ENCODE results near the gene TCTN2. TPM values are rescaled to one million over a fixed set of nuclear protein-coding genes. Genes with fewer than 3 reads are reported as not detected.

TCTN2 gene
- total and polyA plus RNA-seq, 2 of the 8 experiments (the other 6 are each of a cell fraction or from before 2014, with no cell fraction given), result 7.5 to 8.4 TPM

- H4K5ac ChIP-seq (ENCODE audit: insufficient read length, low read depth, low read length), result no peak overlapping the region
- H3K23me2 ChIP-seq (ENCODE audit: low read depth, low read length), result no peaks in the 10 kb centered on the region
- no peaks in the 10 kb centered on the region for H3K79me2 ChIP-seq (ENCODE audit: control insufficient read depth in 1 of 2, insufficient read depth in 2 of 2, low read length in 2 of 2)
- H3K56ac ChIP-seq (replicated peaks; ENCODE audit: insufficient read length, low read depth, low read length), result no peak overlapping the region
- H2BK5ac ChIP-seq (ENCODE audit: low read depth, low read length), result no peak overlapping the region
- no peak overlapping the region for H3K9ac ChIP-seq (replicated peaks in 1 of 4; ENCODE audit: extremely low read depth in 1 of 4, low read depth in 3 of 4, low read length in 3 of 4)
- H3K79me1 ChIP-seq (ENCODE audit: low read depth, low read length), result no peaks in the 10 kb centered on the region
- no peak overlapping the region for H3K23ac ChIP-seq (ENCODE audit: insufficient read length)
- no peak overlapping the region for H2AK5ac ChIP-seq (ENCODE audit: low read depth, low read length)
- H2BK120ac ChIP-seq (replicated peaks; ENCODE audit: low read depth, low read length), result no peak overlapping the region
- no peak overlapping the region for H3K4me3 ChIP-seq (ENCODE audit: extremely low read depth in 1 of 4, insufficient read depth in 2 of 4, low read depth in 3 of 4, low read length in 4 of 4)
- ChIA-PET POLR2A (ENCODE audit: partially characterized antibody) (interaction anchor here (1.3 kb wide), 1 partner anchor 9 kb away, joined by 3 read pairs; no protein-coding TSS in a partner anchor), CTCF (ENCODE audit: partially characterized antibody) (no interaction called here)
- H2AFZ ChIP-seq (ENCODE audit: low read length), result no peak overlapping the region
- H3K14ac ChIP-seq (ENCODE audit: insufficient read length), result no peak overlapping the region
- H3K4me1 ChIP-seq (replicated peaks in 1 of 4; ENCODE audit: control insufficient read depth in 3 of 4, insufficient read depth in 4 of 4, low read length in 3 of 4), result no peaks in the 10 kb centered on the region
- no peaks in the 10 kb centered on the region for H3K9me3 ChIP-seq (ENCODE audit: insufficient read depth in 2 of 2, low read depth in 1 of 2, low read length in 1 of 2)
- H3K4me2 ChIP-seq (ENCODE audit: insufficient read depth in 1 of 2, low read depth in 2 of 2, low read length in 2 of 2), result no peak overlapping the region
- FAIRE-seq (no peak), DNase-seq (ENCODE audit: low read depth in 1 of 2, low spot score in 2 of 2) (no peak)
- H4K8ac ChIP-seq (ENCODE audit: extremely low read depth, insufficient read depth, low read length), result no peak overlapping the region
- no peak overlapping the region for H4K91ac ChIP-seq (replicated peaks; ENCODE audit: insufficient read length, low read length)
- H3K36me3 ChIP-seq (ENCODE audit: control insufficient read depth in 2 of 4, insufficient read depth in 4 of 4, low read length in 3 of 4), result no peaks in the 10 kb centered on the region; a peak in 1 of 8 replicates
- peaks cover 0 to 2% of the 10 kb centered on the region in 2 experiments for H4K20me1 ChIP-seq (replicated peaks in 1 of 2; ENCODE audit: control insufficient read depth in 1 of 2, insufficient read depth in 2 of 2, low read length in 2 of 2)
- H3K4ac ChIP-seq (replicated peaks; ENCODE audit: insufficient read length, low read depth, low read length), result no peak overlapping the region
- no peak overlapping the region for H2BK12ac ChIP-seq (ENCODE audit: low read depth, low read length)
- no peak overlapping the region for H3K27ac ChIP-seq (ENCODE audit: low read depth, low read length)
- H3K27me3 ChIP-seq (replicated peaks in 1 of 4; ENCODE audit: control insufficient read depth in 3 of 4, extremely low read depth in 1 of 4, insufficient read depth in 3 of 4, low read length in 3 of 4), result no peaks in the 10 kb centered on the region
- no peak overlapping the region for H2BK15ac ChIP-seq (ENCODE audit: low read length)
- WGBS, 2 experiments (ENCODE audit: extremely low coverage in 1 of 2, insufficient coverage in 1 of 2, insufficient read length in 1 of 2, insufficient replicate concordance in 2 of 2, low coverage in 1 of 2, low lambda C conversion rate in 2 of 2, missing lambda C conversion rate in 1 of 2), result 81% methylated on average over 2 of the region's 2 CpGs; no CpG with 5 or more reads in 1 of the 2 experiments
- no peak overlapping the region for H3K18ac ChIP-seq (ENCODE audit: extremely low read depth, low read length)
- no peak overlapping the region for H2BK20ac ChIP-seq (ENCODE audit: low read length)
- TF ChIP-seq NRF1 (IDR thresholded peaks at IDR 0.05; ENCODE audit: low read depth, low read length) (no peak), USF2 (IDR thresholded peaks at IDR 0.05; ENCODE audit: low read length) (no peak), TCF12 (IDR thresholded peaks at IDR 0.05; ENCODE audit: low read depth, low read length) (no peak), NANOG (IDR thresholded peaks at IDR 0.05; ENCODE audit: insufficient read depth, low read depth, low read length, poor library complexity, severe bottlenecking) (no peak), TAF1 (IDR thresholded peaks at IDR 0.05; ENCODE audit: low read depth, low read length) (no peak), CBX8 (IDR thresholded peaks at IDR 0.05; ENCODE audit: borderline replicate concordance, low read depth, low read length) (no peak), BACH1 (IDR thresholded peaks at IDR 0.05; ENCODE audit: low read length) (no peak), PHF8 (conservative IDR thresholded peaks at IDR 0.05; ENCODE audit: low read depth, low read length) (no peak), GABPA (IDR thresholded peaks at IDR 0.05; ENCODE audit: borderline replicate concordance, insufficient read depth, low read length) (no peak), CEBPB (IDR thresholded peaks at IDR 0.05; ENCODE audit: low read depth, low read length) (no peak), ATF2 (IDR thresholded peaks at IDR 0.05; ENCODE audit: low read length) (no peak), BCL11A (IDR thresholded peaks at IDR 0.05; ENCODE audit: low read depth in 2 of 2, low read length in 2 of 2) (no peak)
Observed at GRCh38 chr12:123681605-123682004, 10.7 kb downstream of the TCTN2 start.

Measured in H1 (cell line).